Lung (tissue), 12 donors: ENCODE data around the gene RRP1B. TPM values are rescaled to one million over a fixed set of nuclear protein-coding genes. Genes with fewer than 3 reads are reported as not detected.

Source experiments
- ATAC-seq: fragments of 200-7000 bp; cut with Tn5 transposase; one replicate; pipeline ENCODE4 v1.9.1; 2020; ENCODE audit warnings: moderate number of reproducible peaks; ENCODE audit not compliant: insufficient read depth, low FRiP score
- DNase-seq, 3 donors: peaks; one replicate each; pipeline ENCODE4 v3.0.0-alpha.2; 2013 to 2017
- H3K27ac ChIP-seq, 2 donors: one replicate each; pipeline ENCODE4 v1.5.1; 2013; ENCODE audit warnings: mild to moderate bottlenecking in 2 of 2, moderate library complexity in 2 of 2, control low read depth in 1 of 2, inconsistent platforms in 1 of 2, low read depth in 1 of 2, low read length in 1 of 2
- H3K27me3 ChIP-seq, 3 donors: one replicate each; pipeline ENCODE4 v1.5.1; 2013; ENCODE audit warnings: low read length in 2 of 3; ENCODE audit not compliant: control insufficient read depth in 3 of 3, insufficient read depth in 3 of 3
- H3K36me3 ChIP-seq, 4 donors: one replicate each; pipeline ENCODE4 v1.5.1; 2013; ENCODE audit warnings: low read length in 4 of 4, mild to moderate bottlenecking in 1 of 4, moderate library complexity in 1 of 4; ENCODE audit not compliant: control insufficient read depth in 4 of 4, insufficient read depth in 4 of 4
- H3K4me1 ChIP-seq, 5 donors: one replicate each; pipeline ENCODE4 v1.5.1; 2013; ENCODE audit warnings: low read length in 5 of 5, mild to moderate bottlenecking in 2 of 5, moderate library complexity in 1 of 5; ENCODE audit not compliant: control insufficient read depth in 5 of 5, insufficient read depth in 5 of 5
- H3K4me3 ChIP-seq: one replicate; pipeline ENCODE4 v1.5.1; 2013; ENCODE audit warnings: mild to moderate bottlenecking, control low read depth, moderate library complexity
- H3K9ac ChIP-seq, 2 donors: one replicate each; pipeline ENCODE4 v1.5.1; 2013; ENCODE audit warnings: low read length in 2 of 2, control low read depth in 1 of 2; ENCODE audit not compliant: insufficient read depth in 1 of 2
- H3K9me3 ChIP-seq, 4 donors: one replicate each; pipeline ENCODE4 v1.5.1; 2013; ENCODE audit warnings: low read length in 3 of 4, mild to moderate bottlenecking in 1 of 4, moderate library complexity in 1 of 4; ENCODE audit not compliant: control insufficient read depth in 4 of 4, insufficient read depth in 3 of 4
- CTCF ChIP-seq: IDR thresholded peaks from 2 replicates; pipeline ENCODE4 v1.5.1; 2012; ENCODE audit warnings: mild to moderate bottlenecking; ENCODE audit errors: control extremely low read depth, extremely low read depth
- WGBS, 2 donors: extraction: QIAGEN DNeasy Blood & Tissue Kit; methylation state at CpG; one replicate each; pipeline ENCODE4 v1.1.7; 2013; 5-methylcytosine and 5-hydroxymethylcytosine counted together
- polyA plus RNA-seq, 2 donors: library from polyadenylated mRNA; stranded (reverse); fragments of 200-250 nt; gene quantifications; one replicate each; pipeline ENCODE4 v1.2.1, GENCODE V29; 2013
- total RNA-seq, 2 donors: library from RNA; depleted of rRNA in 1 of 2; stranded (reverse); fragments of >200 nt in 1 of 2; gene quantifications; one replicate each; pipeline ENCODE4 v1.2.1, GENCODE V29; 2014 to 2021
- donor health status: control.
- donor health status: control.
- donor health status: Bipolar disorder and iron deficiency.
- donor health status: healthy.
- donor health status: DM: yes; HTN: yes; CAD: no.

Gene RRP1B
- total and polyA plus RNA-seq, 4 donors, result 6.4 to 18.1 (median 12.7) TPM

- H3K9me3 ChIP-seq, result no peaks in the 10 kb centered on the region
- H3K27ac ChIP-seq, result no peak overlapping the region
- peaks cover 24 to 75% (median 28%) of the 10 kb centered on the region in 4 donors for H3K36me3 ChIP-seq
- no peak overlapping the region for H3K9ac ChIP-seq
- H3K4me1 ChIP-seq, result no peaks in the 10 kb centered on the region
- 93 to 99% methylated on average over 7 of the region's 7 CpGs for WGBS, 2 donors
- ATAC-seq (no peak), DNase-seq (no peak)
- no peak overlapping the region for H3K4me3 ChIP-seq
- TF ChIP-seq CTCF, result no peak
- H3K27me3 ChIP-seq, result no peaks in the 10 kb centered on the region
Observed at GRCh38 chr21:43690346-43690745, 31.0 kb downstream of the RRP1B start.

- WGBS, 2 donors, result 94 to 96% methylated on average over 25 of the region's 25 CpGs
- Histone ChIP-seq H3K27me3 (no peaks in the 10 kb centered on the region), H3K4me1 (no peaks in the 10 kb centered on the region), H3K27ac (no peak overlapping the region), H3K9me3 (no peaks in the 10 kb centered on the region), H3K36me3 (peaks cover 24 to 69% (median 26%) of the 10 kb centered on the region in 4 donors), H3K4me3 (no peak overlapping the region), H3K9ac (no peak overlapping the region)
- DNase-seq (no peak), ATAC-seq (no peak)
- TF ChIP-seq CTCF, result no peak
Observed at GRCh38 chr21:43691086-43691795, 31.9 kb downstream of the RRP1B start.

GRCh38 chr21:43691801-43692200 lies 32.4 kb downstream of the RRP1B start:
- ATAC-seq, result no peak
- no peak overlapping the region for H3K9ac ChIP-seq
- no peak overlapping the region for H3K27ac ChIP-seq
- no peak for TF ChIP-seq CTCF
- no peak overlapping the region for H3K4me3 ChIP-seq
- H3K9me3 ChIP-seq, result no peaks in the 10 kb centered on the region
- no peaks in the 10 kb centered on the region for H3K27me3 ChIP-seq
- H3K4me1 ChIP-seq, result no peaks in the 10 kb centered on the region
- H3K36me3 ChIP-seq, result peaks cover 22 to 70% (median 24%) of the 10 kb centered on the region in 4 donors
- no peak for DNase-seq
- WGBS, 2 donors, result 96 to 98% methylated on average over 10 of the region's 10 CpGs
